OCI-LY7 (cell line): ENCODE data around the gene LGALS9. TPM values are rescaled to one million over a fixed set of nuclear protein-coding genes. Genes with fewer than 3 reads are reported as not detected.
"Not testable (repeated sequence)": the region's sequence is repeated elsewhere in the genome, so short reads cannot be mapped to it uniquely, and the experiment has no call there.

Experiments
- BruUV-seq: library from RNA; stranded (reverse); fragments of 400-500 nt; replicated peaks from 2 replicates; lab custom pipeline; 2021; lab: Mats Ljungman, UMichigan
- CTCF ChIA-PET: fragments of 300-600 bp; sonication (Branson Sonifier 250); formaldehyde crosslinking; loops from one replicate; lab custom pipeline; 2022; ENCODE audit warnings: antibody characterized with exemption; ENCODE audit not compliant: unreplicated experiment; lab: Charles Lee
- POLR2A ChIA-PET: fragments of 300-600 bp; sonication (Branson Sonifier 250); formaldehyde crosslinking; loops from one replicate; lab custom pipeline; 2022; ENCODE audit warnings: antibody characterized with exemption; lab: Charles Lee
- DNase-seq: peaks from one replicate; pipeline ENCODE4 v3.0.0-alpha.2; 2015; ENCODE audit warnings: low spot score
- H2AFZ ChIP-seq: fragments of 200-600 bp; sonication (generic), shearing (Covaris generic); 2 replicates; pipeline ENCODE4 v1.6.1; 2014; ENCODE audit warnings: mild to moderate bottlenecking, antibody characterized with exemption, low read length, moderate library complexity
- H3K27ac ChIP-seq: fragments of 200-600 bp; sonication (generic); 2 replicates; pipeline ENCODE4 v1.5.1; 2014; ENCODE audit warnings: mixed run types, low read depth, mild to moderate bottlenecking, moderate library complexity, low read length, inconsistent platforms; ENCODE audit not compliant: poor library complexity, severe bottlenecking
- H3K36me3 ChIP-seq: fragments of 200-600 bp; sonication (generic); 2 replicates; pipeline ENCODE4 v1.6.1; 2014; ENCODE audit warnings: mild to moderate bottlenecking, antibody characterized with exemption, low read length, moderate library complexity, mixed read lengths; ENCODE audit not compliant: insufficient read depth
- H3K4me1 ChIP-seq: fragments of 200-600 bp; sonication (generic); 2 replicates; pipeline ENCODE4 v1.5.1; 2014; ENCODE audit warnings: mild to moderate bottlenecking, low read length; ENCODE audit not compliant: insufficient read depth, poor library complexity, severe bottlenecking
- H3K4me2 ChIP-seq: fragments of 200-600 bp; sonication (generic); 2 replicates; pipeline ENCODE4 v1.6.1; 2014; ENCODE audit warnings: mild to moderate bottlenecking, low read length
- H3K4me3 ChIP-seq: fragments of 200-600 bp; sonication (generic); 2 replicates; pipeline ENCODE4 v1.5.1; 2014; ENCODE audit warnings: mild to moderate bottlenecking, low read depth, low read length; ENCODE audit not compliant: poor library complexity, severe bottlenecking
- H3K79me2 ChIP-seq: fragments of 200-600 bp; sonication (generic); 2 replicates; pipeline ENCODE4 v1.6.1; 2016; ENCODE audit warnings: low read depth, mild to moderate bottlenecking, low read length, moderate library complexity, mixed read lengths; ENCODE audit not compliant: insufficient read depth
- H3K9me2 ChIP-seq: fragments of 200-600 bp; sonication (generic); 2 replicates; pipeline ENCODE4 v1.6.1; 2016; ENCODE audit warnings: mild to moderate bottlenecking, low read length, mixed read lengths; ENCODE audit not compliant: insufficient read depth
- H3K9me3 ChIP-seq: fragments of 200-600 bp; sonication (generic); 2 replicates; pipeline ENCODE4 v1.6.1; 2014; ENCODE audit warnings: mild to moderate bottlenecking, mixed run types, low read length, mixed read lengths
- H4K20me1 ChIP-seq: fragments of 200-600 bp; sonication (generic); 2 replicates; pipeline ENCODE4 v1.6.1; 2014; ENCODE audit warnings: mild to moderate bottlenecking, antibody characterized with exemption, low read length, moderate library complexity, mixed read lengths; ENCODE audit not compliant: insufficient read depth
- CTCF ChIP-seq: fragments of 200-600 bp; sonication (generic); conservative IDR thresholded peaks from 2 replicates; pipeline ENCODE4 v1.5.1; 2014; ENCODE audit warnings: mild to moderate bottlenecking, antibody characterized with exemption, low read length, moderate library complexity, mixed read lengths
- EZH2phosphoT487 ChIP-seq: fragments of 200-600 bp; sonication (generic); IDR thresholded peaks from 2 replicates; pipeline ENCODE4 v1.6.1; 2018; ENCODE audit warnings: low read depth, borderline replicate concordance, mild to moderate bottlenecking, mixed run types, antibody characterized with exemption, low read length, moderate library complexity, mixed read lengths
- intact Hi-C: fragments of 100-400 bp; cut with micrococcal nuclease; formaldehyde crosslinking; loops from one replicate; pipeline ENCODE4 v1.10.0; 2022; ENCODE audit not compliant: unreplicated experiment
- total RNA-seq, 2 experiments: library from RNA; depleted of rRNA in 1 of 2; stranded (reverse); fragments of >200 nt in 1 of 2; shearing (Covaris generic) in 1 of 2; gene quantifications; 2 replicates each; pipeline ENCODE4 v1.2.3, GENCODE V29; 2014 to 2022

LGALS9 gene
- total RNA-seq, 2 experiments from 2014 or later: 2.2 to 4.2 TPM

GRCh38 chr17:27640790-27641189, 9.8 kb downstream of the LGALS9 start:
- Histone ChIP-seq H3K36me3 (no peaks in the 10 kb centered on the region), H3K9me2 (no peaks in the 10 kb centered on the region), H3K27ac (no peak overlapping the region), H2AFZ (no peak overlapping the region), H3K4me1 (peaks cover 1% of the 10 kb centered on the region), H3K79me2 (no peaks in the 10 kb centered on the region), H3K9me3 (no peaks in the 10 kb centered on the region), H3K4me3 (no peak overlapping the region), H3K4me2 (no peak overlapping the region), H4K20me1 (no peaks in the 10 kb centered on the region)
- CTCF ChIA-PET: no interaction called here
- DNase-seq: no peak
- TF ChIP-seq CTCF (no peak), EZH2phosphoT487 (no peak)
- POLR2A ChIA-PET: no interaction called here
- intact Hi-C loops: no loop called here
- no TSS peak for BruUV-seq

DNA sequence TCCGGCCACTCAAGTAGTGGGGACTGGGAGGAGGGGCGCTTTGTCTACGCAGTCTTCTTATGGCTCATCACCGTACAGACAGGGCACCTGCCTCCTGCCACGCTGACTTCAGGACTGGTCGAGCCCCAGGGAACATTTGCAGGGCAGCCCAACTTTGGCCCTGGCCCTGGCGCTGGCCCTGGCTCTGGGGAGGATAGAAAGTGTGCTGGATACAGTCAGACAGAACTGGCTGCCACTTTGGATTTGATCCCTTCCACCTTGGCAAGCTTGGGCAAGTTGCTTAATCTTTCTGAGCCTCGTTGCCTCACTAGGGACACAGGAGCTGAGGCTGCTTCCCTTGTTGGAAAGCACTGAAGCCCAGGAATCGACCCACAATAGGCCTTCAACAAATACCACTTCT, 13.6 kb downstream of the LGALS9 start:
- H3K4me2 ChIP-seq: no peak overlapping the region
- ChIA-PET POLR2A (no interaction called here), CTCF (no interaction called here)
- TF ChIP-seq CTCF (no peak), EZH2phosphoT487 (no peak)
- no peak overlapping the region for H2AFZ ChIP-seq
- DNase-seq: no peak
- H3K4me3 ChIP-seq: no peak overlapping the region
- no peaks in the 10 kb centered on the region for H3K9me2 ChIP-seq
- no TSS peak for BruUV-seq
- H3K36me3 ChIP-seq: no peaks in the 10 kb centered on the region
- H3K9me3 ChIP-seq: no peaks in the 10 kb centered on the region
- intact Hi-C loops: no loop called here
- no peaks in the 10 kb centered on the region for H3K79me2 ChIP-seq
- H4K20me1 ChIP-seq: no peaks in the 10 kb centered on the region
- no peaks in the 10 kb centered on the region for H3K4me1 ChIP-seq
- no peak overlapping the region for H3K27ac ChIP-seq

GRCh38 chr17:27645621-27646020, 14.6 kb downstream of the LGALS9 start:
- H3K4me3 ChIP-seq, H2AFZ ChIP-seq, H4K20me1 ChIP-seq, BruUV-seq, H3K4me2 ChIP-seq, H3K36me3 ChIP-seq, H3K79me2 ChIP-seq, POLR2A ChIA-PET, H3K4me1 ChIP-seq, H3K9me3 ChIP-seq, CTCF ChIA-PET, intact Hi-C loops, DNase-seq, H3K27ac ChIP-seq, H3K9me2 ChIP-seq: not testable (repeated sequence)
